ENCODE results near the gene TRAF6.
"Not testable (repeated sequence)": the region's sequence is repeated elsewhere in the genome, so short reads cannot be mapped to it uniquely, and the experiment has no call there.

The TRAF6 gene

DNA sequence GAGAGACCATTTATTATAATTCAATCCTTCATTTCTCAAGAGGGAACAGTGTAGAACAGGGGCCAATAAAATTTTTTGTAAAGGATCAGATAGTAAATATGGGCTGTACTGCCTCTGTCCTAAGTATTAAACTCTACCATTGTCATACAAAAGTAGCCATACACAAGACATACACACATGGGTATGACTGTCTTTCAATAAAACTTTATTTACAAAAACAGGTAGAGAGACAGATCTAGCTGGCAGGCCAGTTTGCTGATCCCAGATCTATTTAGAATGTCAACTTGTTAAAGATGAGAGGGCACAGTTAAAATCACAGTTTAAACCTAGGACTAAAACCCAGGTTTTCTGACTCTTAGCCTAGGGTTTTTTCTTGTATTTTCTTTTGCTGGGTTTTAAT, 16.7 kb downstream of the TRAF6 start:
- no peak for DNase-seq (ENCODE audit: low read depth in 1 of 2, low spot score in 1 of 2)

DNA sequence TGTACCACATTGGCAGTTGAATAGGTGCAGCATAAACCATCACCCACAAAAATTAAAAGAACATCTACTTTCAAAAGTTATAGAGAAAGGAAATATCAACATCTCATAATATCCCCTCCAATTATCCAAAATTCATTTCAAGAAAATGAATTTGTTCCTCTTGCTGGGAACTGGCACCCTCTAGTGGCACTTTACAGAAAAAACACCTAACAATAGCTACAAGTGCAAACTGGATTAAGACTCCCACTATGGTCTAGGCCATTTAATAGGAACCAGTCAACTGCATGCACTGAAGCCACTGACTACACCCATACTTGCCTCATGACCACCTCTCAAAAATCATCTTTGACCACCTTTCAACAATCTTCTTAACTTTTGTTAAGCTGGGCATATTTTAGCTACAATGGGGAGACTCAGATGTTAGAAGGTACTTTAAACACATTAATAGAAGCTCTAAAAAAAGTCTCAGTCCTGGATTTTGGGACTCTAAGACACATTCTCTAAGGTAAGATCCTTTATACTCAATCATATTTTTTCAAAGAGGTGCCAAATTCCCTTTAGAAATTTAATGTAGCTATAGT, 17.3 kb downstream of the TRAF6 start:
- DNase-seq (ENCODE audit: low read depth in 1 of 2, low spot score in 1 of 2) = peak in 1 of 2 donors; percentile 25

DNA sequence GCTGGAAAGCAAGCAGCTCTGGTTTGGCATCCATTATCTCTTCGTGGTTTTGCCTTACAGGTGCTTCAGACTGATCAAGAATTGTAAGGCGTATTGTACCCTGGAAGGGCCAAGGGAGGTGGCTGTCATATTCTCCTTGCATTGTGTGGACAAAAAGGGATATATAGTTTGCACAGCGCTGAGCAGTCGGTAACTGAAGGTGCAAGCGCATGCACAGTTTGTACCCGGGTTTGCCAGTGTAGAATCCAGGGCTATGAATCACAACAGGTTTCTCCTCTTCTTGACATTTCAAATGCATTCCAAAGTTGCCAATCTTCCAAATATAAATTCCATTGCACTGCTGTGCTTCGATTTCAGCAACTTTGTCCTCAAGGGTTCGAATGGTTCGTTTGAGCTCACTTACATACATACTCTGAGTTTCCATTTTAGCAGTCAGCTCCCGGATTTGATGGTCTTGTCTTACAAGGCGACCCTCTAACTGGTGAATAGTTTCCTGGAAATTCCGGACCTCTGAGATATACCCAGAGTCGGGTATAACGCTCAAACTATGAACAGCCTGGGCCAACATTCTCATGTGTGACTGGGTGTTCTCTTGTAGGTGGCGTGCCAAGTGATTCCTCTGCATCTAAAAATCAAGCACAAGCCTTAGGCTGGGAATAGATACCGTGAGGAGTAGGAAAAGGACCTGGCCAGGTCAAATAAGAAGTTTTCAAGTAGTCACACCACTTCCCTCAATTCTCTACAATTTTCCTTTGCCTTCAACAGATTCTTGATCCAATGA, 19.9 kb downstream of the TRAF6 start:
- no peak for DNase-seq (ENCODE audit: low read depth in 1 of 2, low spot score in 1 of 2)

DNA sequence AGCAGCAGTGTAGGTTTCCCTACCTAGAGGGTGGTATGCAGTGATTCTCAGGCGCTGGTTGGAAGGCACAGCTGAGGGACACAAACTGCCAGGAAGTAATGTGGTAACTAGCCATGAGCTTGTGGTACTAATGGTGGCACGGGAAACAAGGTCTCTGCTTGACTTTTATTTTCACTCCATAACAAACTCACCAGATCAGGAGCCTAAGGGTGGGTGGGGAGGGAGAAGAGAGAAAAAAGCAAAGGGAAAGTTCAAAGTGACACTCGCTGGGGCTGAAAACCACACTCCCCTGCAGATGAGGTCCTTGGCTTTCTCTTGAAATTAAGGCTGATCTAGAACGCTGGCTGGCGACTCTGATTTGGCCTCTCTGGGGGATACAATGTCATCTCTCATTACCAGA, 22.0 kb downstream of the TRAF6 start:
- no peak for DNase-seq (ENCODE audit: low read depth in 1 of 2, low spot score in 1 of 2)

DNA sequence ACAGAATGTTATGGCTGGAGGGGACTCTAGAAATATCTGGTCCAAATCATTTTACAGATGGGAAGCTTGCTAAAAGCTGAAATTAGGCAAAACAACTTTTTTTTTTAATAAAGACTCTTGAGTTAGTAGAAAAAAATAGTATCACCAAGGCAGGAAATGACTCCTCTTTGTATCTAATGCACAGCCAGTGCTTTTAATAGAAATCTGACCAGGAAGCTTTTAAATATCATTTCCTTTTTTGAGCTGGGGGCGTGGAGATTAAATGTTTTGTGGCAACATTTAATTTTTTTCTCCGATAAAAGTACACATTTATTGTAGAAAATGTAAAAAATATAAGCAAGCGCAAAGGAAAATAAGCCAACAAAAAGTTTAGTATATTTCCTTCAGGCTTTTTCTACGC, 22.5 kb downstream of the TRAF6 start:
- DNase-seq (ENCODE audit: low read depth in 1 of 2, low spot score in 1 of 2) = no peak

DNA sequence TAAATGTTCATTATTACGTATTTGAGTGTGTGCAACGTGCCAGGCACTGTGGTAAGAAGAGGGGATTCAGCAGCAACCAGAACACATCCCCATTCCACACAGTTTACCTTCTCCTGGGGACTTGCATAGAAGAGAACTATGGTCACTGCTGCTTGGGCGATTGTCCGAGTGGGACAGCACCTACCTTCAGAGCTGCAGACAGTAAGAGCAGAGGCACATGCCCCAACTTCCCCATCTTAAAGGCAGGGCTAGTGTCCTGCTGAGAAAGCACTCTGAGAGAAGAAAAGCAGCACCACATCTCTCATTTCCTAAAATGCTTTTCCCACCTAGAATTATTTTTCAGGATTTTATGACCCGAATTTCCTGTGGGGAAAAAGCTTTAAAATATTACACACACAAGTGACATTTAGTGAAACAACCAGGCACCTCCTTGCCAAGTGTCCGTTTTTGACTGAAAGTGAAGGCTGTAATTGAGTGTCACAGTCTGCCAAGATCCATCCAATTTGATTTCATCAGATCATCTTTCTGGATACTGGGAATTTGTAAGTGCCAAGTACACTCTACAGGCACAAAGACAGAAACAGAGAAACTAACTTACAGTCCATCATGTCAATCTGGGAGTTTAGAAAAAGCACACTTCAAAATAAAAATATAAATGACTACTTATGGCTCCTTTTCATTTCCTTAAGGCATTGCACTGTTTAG, 24.6 kb downstream of the TRAF6 start:
- DNase-seq (ENCODE audit: low read depth in 1 of 2, low spot score in 1 of 2) = no peak

DNA sequence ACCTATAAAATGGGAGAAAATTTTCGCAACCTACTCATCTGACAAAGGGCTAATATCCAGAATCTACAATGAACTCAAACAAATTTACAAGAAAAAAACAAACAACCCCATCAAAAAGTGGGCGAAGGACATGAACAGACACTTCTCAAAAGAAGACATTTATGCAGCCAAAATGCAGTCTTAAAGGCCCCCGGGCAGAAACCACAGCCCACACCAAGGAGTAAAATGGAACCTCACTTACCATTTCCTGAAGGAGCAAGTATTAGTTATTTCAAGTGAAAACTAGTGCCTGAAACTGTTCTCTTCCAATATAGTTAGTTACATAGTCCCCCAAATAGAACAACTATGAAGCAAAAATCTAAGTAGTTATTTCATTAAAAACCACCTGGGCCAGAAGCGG, 27.0 kb downstream of the TRAF6 start:
- not testable (repeated sequence) for DNase-seq (ENCODE audit: low read depth in 1 of 2, low spot score in 1 of 2)

DNA sequence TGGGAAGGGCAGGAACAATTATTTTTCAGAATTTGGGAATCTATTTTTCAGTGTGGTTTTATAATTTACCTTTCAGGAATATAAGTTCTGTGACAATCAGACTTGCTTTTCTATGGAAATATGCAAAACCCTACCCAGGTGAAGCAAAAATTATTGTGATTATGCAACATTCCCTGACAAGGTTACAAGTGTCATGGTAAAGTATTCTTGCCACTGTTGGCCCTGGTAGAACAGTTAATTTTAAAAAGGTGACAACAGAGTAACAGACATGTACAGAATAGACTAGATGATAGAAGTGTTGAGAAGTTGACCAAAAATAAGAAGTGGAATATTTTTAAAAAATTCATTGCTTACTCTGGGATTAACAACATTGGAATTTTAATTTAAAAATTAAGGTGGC, 29.2 kb downstream of the TRAF6 start:
- DNase-seq (ENCODE audit: low read depth in 1 of 2, low spot score in 1 of 2) = no peak

DNA sequence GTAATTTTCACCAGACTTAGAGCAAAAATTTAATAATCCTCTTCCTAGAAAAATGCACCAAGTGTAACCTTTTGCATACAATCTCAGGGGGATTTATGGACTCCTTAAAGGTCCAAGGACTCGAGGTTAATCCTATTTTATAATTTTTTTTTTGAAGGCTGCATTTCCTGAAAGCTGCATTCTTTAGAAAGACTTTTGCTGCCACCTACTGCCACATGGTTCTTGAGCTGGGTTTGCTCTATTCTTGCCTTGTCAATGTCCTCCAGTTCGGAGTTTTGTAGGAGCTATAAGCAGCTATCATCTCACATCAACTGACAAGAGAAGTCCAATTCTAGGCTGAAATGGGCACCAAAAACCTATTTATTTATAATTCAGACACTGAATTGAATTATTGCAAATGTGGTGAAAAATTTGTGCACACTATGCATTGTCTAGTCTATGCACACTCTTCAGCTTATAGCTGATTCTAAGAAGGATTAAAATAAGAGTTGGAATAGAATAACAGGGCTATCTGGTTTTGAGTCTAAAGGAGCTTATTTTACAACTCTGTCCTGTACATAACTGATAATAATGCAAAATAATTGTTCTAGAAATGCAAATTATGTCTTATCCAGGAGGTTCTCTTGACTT, 31.3 kb downstream of the TRAF6 start:
- DNase-seq (ENCODE audit: low read depth in 1 of 2, low spot score in 1 of 2) = no peak

DNA sequence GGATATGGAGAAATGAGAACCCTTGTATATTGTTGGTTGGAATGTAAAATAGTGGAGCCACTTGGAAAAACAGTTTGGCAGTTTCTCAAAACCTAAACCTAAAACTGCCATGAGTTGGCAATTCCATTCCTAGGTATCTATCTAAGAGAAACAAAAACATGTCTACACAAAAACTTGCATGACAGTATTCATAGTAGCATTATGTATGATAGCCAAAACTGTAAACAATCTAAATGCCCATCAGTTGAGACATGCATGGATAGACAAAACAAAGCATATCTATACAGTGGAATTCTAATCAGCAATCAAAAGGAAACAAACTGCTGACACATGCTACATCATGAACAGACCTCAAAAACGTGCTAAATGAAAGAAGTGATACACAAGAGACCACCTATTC, 34.9 kb downstream of the TRAF6 start:
- no peak for DNase-seq (ENCODE audit: low read depth in 1 of 2, low spot score in 1 of 2)

DNA sequence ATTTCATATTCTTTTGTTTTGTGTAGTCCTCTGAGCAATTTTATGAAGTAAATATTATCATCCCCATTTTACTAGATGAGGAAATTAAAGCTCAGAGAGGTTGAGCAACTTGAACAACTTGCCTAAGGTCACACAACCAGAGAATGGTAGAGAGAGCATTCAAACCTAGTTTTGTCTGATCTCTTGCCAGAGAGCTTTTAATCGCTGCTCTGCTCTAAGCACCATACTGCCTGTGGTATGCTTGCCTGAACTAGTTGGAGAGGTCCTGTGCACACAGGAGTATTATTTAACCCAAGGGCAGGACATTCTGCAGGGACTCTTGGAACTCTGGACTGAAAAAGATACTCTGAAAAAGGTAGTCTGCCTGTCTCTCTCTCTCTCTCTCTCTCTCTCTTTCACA, 38.5 kb downstream of the TRAF6 start:
- no peak for DNase-seq (ENCODE audit: low read depth in 1 of 2, low spot score in 1 of 2)

DNA sequence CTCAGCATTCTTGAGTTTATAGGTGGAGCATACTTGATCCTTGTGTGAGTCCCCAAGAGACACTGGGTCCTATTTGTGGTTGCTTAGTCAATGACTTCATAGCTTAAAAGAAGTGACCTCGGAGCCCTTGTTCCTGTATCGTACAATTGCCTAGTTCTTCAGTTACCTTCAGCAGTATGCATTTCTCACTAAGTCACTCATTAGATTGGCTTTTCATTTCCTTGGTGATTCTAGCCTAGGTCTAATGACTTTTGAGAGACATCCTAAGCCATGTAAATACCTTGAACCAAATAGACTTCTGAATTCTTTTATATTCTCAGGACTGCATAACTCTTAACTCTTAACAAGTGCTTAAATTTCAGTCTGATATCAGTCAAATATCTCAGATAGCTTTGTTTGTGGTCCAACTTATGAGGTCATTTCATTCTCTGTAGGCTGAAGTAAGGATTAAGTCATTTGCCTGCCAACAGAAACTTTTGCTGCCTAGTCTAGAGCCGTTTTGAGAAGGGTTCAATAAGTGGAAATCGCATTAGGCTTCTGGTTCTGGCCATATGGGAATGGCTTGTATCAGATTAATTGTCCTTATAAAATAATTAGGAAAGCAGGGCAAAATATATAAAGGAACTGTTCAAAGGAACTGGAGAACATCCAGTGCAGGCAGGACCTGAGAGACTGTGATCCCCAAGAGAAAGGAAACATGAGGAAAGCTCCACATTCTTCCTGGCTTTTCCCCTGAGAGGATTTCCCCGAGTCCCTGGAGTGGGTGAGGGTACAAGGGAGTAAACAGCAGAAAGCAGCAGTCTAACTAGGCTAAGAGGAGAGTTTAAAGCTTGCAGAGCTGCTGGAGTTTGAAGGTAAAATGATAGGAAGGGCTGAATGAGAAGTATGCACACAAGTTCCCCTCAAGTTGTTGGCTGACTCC, 39.9 kb downstream of the TRAF6 start:
- DNase-seq (ENCODE audit: low read depth in 1 of 2, low spot score in 1 of 2) = no peak

DNA sequence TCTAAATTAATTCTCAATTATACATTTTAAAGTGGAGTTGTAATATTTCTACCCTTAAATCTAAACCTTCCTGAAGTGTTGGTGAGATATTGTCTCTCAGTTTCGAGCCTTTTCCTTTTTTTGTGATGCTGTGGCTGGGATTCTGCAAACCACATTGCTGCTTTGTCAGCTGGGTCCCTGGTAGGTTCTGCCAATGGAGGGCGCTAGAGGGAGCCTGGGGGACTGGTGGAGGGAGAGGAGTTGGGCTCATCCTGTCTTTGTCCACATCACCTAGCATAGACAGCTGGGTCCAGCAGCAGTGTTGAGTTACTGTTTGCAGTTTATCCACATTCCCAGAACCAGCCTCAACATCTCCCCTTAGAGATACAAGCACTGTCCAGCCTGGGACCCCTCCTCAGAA, 41.0 kb downstream of the TRAF6 start:
- DNase-seq (ENCODE audit: low read depth in 1 of 2, low spot score in 1 of 2) = no peak

DNA sequence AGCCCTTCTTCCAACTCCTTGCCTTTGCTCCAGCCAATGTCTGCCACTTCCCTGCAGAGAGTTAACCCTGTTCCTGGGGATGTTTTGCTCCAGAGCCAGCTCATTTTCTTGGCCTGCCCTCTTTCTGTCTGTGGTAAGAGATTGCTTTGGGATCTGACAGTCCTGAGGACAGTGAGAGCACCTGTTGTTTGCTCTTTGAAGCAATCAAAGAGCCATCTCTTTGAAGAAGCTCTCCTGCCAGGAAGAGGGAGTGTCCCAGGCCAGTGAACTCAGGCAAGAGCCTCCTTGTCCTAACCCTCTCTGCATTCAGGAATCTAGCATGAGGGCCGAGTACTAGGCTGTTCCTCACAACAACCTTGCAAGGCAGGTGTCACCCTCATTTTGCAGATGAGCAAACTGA, 42.2 kb downstream of the TRAF6 start:
- no peak for DNase-seq (ENCODE audit: low read depth in 1 of 2, low spot score in 1 of 2)

DNA sequence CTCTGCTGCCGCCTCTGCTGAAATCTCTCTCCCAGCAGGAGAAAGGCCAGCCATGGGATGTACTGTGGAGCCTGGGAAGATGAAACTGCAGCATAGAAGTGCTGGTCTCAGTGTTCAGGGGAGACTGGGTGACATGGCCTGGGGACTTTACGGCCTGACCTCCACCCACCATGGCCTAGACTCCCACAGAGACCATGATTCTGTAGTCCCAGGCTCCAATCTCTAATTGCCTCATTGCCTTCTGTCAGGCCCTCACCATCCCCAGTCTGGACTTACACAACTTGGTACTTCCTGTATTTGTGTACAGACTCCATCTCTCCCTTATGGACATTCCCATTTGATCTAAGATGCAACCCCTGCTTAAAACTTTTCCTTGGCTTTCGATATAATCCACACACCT, 43.1 kb downstream of the TRAF6 start:
- no peak for DNase-seq (ENCODE audit: low read depth in 1 of 2, low spot score in 1 of 2)

DNA sequence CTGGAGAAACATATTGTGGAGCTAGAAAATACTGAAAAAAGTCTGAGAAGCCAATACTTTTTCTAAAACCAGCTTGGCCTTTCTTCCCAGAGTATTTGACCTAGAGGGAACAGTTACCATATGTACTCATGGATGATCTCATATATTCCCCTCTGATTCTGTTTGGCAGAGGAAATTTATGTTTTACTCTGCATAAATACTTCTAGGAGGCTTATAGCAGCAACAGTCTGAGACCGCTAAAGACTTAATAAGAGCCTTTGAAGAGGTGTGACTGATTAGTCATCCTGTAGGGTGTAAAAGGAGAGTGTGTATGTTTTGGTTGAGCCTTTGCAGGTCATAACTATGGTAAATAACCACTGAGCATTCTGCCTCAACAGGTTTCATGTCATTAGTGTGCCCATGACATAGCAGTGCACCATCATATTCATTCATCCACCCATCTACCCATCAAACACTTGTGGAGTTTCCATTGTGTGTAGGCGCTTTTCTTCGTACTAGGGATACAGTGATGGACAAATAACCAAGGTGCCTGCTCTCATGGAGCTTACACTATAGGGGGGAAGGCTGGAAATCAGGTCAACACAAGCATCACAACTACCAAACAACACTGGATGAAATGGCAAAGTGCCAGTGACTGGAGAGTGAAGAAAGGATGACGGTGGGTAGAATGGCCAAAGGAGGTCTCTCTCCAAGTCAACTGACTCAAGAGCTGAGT, 44.5 kb downstream of the TRAF6 start:
- no peak for DNase-seq (ENCODE audit: low read depth in 1 of 2, low spot score in 1 of 2)

DNA sequence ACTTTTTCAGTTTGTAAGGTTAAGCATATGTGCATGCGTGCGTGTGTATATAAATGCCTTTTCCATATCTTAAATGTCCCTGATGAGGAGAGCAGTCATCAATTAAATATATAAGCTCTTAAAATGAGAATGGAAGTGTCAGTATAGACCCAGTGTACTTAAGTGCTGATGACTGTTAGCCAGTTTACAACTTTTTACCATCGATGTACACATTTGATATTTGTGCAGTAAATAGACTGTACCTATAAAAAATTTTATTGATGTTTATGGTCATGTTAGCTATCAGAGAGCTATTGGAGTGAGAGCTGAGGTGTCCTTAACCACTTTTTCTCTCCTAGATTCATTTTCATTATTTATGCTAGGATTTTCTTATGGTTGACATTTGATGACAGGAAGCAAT, 45.4 kb downstream of the TRAF6 start:
- DNase-seq (ENCODE audit: low read depth in 1 of 2, low spot score in 1 of 2) = no peak

DNA sequence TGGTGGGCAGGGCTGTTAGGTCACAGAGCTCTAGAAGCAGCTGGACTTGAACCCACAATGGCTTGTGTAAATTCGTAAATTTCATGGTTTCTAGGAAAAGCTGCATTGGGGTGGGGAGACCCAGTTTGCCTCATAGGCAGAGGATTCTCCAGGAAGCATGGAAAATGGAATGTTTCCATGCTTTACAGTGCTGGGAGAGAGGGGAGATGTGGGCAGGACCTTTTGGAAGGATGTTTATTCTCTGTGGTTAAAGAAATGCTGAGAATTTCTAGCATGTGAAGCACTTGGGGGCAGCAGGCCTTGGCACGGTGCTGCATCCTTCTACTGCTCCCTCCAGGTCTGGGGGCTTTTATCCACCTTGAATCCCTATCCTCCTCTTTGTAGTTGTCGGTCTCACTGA, 46.3 kb downstream of the TRAF6 start:
- DNase-seq (ENCODE audit: low read depth in 1 of 2, low spot score in 1 of 2) = no peak

DNA sequence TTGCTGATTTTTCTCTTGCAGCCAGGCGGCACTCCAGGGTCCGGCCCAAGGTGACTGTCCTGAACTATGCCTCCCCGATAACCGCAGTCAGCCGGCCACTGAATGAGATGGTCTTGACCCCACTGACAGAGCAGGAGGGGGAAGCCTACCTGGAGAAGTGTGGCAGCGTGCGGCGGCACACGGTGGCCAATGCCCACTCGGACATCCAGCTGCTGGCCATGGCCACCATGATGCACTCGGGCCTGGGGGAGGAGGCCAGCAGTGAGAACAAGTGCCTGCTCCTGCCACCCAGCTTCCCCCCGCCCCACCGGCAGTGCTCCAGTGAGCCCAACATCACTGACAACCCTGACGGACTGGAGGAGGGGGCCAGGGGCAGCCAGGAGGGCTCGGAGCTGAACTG, 47.8 kb downstream of the TRAF6 start:
- no peak for DNase-seq (ENCODE audit: low read depth in 1 of 2, low spot score in 1 of 2)

DNA sequence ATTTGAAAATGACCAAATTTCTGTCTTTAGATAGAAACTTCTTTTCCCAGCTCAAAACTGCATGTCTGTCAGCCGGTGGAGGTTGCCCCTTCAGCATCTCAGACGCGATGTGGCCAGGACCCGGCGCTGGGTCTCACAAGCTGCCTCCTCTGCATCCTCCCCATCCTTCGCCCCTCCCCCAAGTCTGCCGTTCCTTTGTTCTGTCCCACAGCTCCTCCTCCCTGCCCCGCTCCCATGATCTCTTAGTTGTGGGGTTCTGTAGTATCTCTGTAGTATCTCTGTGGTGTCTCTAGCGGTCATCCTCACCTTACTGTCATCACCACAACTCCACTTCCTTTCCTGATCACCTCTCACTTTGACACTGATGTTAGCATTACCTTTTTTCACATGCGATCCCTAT, 49.9 kb downstream of the TRAF6 start:
- no peak for DNase-seq (ENCODE audit: low read depth in 1 of 2, low spot score in 1 of 2)
